ENCODE data around the gene ALPK3.

Gene ALPK3

DNA sequence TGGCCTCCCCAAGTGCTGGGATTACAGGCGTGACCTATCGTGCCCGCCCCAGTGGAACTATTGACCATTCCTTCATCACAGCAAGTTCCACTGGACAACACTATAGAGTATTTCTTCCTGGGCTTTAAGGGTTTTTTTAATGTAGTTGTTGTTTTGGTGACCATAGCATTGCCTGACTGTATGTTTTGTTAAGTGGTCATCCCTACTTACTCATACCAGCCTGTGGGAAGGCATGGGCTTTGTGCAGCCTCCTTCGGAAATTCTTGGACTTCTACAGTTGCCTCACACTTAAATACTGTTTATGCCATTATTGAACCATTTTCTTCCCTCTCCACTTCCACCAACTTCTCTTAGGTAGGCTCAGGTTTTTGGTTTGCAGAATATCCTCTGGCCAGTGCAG, 19.9 kb upstream of the ALPK3 start:
- no peak for DNase-seq (ENCODE audit: low read depth in 2 of 3, low spot score in 2 of 3)

DNA sequence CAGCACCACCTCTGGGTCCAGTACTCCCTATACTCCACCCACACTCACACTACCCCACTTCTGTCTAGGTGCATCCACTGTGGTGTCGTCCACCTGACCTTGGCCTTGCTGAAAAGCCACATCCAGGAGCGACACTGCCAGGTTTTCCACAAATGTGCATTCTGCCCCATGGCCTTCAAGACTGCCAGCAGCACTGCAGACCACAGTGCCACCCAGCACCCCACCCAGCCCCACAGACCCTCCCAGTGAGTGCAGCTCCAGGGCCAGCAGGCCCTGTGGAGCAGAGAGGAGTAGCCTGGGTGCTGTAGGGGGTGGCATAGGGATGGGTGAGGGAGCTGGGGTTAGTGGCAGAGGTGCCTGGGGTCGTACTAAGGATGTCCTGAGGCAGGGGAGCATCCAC, 19.4 kb upstream of the ALPK3 start:
- no peak for DNase-seq (ENCODE audit: low read depth in 2 of 3, low spot score in 2 of 3)

DNA sequence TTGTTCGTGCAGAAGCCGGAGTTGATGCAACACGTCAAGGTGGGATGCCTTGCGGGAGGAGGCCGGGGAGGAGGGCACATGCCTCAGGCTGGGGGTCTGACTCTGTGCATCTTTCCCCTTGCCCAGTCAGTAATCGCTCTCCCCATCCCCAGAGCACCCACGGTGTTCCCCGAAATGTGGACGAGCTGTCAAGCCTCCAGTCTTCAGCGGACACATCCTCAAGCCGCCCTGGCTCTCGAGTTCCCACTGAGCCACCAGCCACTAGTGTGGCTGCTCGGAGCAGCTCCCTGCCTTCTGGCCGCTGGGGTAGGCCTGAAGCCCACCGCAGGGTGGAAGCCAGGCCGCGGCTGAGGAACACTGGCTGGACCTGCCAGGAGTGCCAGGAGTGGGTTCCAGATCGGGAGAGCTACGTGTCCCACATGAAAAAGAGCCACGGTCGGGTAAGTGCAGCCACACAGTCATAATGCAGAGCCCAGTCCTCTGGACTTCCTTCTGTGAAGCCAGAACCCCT, 18.7 kb upstream of the ALPK3 start:
- no peak for DNase-seq (ENCODE audit: low read depth in 2 of 3, low spot score in 2 of 3)

DNA sequence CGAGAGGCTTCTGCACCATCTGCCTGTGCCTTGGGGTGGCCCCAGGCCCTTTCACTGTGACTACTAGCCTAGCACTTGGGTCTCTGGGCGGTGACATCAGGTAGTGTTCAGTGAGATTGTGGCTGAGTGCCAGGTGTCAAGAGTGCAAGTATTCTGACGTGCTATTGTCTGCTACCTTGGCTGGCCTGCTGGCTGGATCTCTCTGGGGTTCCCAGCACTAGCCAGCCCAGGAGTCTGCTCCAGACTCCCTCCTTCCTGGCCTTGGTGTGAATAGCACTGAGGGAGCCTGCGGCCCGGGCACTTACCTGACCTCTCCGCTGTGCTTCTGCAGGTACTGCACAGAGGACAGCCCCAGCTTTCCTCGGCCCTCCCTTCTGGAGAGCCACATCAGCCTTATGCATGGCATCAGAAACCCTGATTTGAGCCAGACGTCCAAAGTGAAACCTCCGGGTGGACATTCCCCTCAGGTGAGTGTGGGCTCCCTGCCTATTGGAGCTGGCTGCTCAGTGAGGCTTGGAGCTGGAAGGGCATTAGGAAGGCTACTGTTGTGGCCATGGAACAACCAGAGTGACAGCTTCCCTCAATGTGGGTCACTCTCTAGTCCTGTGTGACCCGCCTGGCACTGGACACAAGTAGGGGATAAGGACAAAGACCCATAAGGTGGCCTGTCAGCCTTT, 17.5 kb upstream of the ALPK3 start:
- no peak for DNase-seq (ENCODE audit: low read depth in 2 of 3, low spot score in 2 of 3)

DNA sequence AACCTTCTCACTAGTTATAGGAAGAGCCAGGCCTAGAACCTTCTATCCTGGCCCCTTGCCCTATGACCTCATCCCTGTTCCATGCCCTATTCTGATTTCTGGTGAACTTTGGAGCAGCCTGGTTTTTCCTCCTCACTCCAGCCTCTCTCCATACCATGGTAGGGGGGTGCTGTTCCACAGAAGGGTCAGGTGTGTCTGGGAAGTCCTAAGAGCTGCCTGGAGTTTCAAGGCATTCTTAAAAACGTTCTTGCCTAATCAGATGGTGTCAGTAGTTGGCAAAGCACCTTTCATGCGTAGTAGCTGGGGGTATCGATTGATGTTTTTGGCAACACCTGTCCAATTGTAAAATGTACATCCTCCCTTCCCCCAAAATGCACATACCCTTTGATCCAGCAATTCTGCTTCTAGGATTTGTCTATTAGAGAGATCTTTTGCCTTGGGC, 16.8 kb upstream of the ALPK3 start:
- DNase-seq (ENCODE audit: low read depth in 2 of 3, low spot score in 2 of 3): no peak

DNA sequence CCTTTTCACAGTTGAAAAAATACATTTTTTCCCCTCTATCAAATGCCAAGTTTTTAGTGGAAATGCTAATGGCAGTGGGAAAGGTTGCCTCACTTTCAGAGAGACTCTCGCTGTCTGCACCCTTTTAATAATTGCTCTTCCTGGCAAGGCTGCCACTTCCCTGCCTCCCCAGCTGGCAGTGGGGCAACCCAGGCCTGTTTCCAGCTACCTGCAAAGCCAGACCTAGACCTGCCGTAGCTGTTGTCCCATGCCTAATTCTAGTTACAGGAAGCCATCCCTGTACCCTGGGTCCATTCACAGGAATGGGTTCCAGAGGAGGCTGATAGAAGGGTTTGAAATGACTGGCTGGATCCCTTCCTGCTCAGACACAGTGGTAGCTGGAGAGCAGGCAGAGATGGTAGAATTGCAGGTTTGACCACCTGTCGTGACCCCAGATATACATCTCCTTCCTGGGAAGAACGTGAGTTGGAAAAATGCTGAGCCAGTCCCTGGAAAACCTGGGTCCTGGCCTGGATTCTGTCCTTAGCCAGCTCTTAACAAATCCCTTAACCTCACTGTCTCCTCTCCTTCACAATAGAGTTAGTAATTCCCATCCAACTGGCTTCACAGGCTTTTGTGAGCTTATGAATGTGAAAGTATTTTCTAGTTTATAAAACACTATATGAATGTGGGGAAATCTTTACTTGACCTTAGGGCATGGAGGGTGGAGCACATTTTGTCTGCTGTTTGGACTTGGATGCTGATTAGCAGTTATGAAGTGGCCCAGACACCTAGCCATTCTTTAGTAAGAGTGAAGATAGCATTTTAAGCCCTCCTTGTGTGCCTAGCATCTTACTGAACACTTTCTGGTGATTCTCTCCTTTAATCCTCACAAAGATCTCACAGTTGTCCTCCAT, 12.9 kb upstream of the ALPK3 start:
- no peak for DNase-seq (ENCODE audit: low read depth in 2 of 3, low spot score in 2 of 3)

DNA sequence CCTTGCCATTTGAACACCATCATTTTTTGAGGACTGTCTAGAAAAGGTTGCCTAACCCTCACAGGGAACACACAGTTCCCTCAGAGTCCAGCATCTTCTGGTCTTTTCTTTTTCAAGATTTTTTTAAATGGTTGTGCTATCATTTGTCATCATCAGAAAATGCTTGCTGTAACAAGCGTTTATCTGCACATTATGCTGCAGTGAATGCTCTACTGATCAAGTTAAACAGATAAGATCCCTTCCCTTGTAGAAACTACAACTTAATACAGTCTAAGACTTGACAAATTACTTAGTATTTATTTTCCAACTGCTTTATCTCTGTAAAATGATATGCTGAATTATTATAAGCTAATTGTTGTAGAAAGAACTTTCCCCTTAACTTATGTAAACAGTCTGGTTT, 11.9 kb upstream of the ALPK3 start:
- DNase-seq (ENCODE audit: low read depth in 2 of 3, low spot score in 2 of 3): no peak

DNA sequence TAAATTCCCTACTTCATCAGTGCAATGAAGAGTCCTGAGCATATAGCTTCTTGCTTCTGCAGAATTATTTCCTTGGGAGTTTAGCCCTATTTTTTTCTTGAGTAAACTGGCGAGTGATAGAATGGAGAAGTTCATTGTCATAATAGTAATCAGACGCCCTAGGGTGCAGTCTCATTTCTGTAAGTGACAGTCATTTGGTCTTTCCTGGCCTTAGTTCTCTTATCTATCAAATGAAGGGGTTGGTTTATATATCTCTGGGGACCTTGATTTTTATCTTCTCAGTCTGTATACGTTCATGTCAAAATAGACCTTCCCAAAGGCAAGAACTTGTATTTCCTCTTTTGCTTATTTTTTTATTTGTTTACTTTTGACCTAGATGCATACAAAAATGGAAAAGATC, 9.9 kb upstream of the ALPK3 start:
- no peak for DNase-seq (ENCODE audit: low read depth in 2 of 3, low spot score in 2 of 3)

DNA sequence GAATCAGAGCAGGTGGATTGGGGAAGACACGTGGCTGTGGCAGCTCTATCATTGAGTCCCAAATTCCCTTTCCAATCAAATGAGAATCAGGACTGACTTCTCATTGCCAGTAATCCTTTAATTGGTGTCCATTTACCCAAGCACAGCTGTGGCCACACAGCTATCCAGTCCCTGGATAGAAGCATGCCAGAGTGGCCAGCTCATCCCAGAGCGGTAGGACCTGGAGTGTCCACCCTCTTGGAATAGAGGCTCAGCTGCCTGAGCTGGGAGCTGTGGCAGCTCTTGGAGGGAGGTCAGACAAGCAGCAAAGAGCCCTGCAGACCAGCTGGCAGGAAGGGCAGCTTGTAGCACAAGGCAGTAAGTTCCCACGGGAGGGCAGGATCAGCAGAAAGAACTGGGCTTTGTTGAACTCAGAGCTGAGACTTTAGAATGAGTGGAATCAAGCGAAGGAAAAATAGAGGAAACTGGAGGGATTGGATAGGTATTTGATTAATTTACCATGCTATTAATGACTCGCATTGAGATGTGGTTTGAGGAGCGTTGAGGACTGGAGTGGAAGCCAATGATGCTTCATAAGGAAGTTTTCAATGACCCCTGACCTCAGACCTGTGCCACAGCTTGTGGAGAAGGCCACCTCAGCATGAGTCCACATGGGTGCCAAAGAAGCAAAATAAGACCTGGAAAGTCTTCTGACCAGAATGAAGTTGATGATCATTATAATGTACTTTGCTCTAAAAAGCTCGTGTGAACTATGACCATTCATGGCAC, 6.9 kb upstream of the ALPK3 start:
- DNase-seq (ENCODE audit: low read depth in 2 of 3, low spot score in 2 of 3): no peak

DNA sequence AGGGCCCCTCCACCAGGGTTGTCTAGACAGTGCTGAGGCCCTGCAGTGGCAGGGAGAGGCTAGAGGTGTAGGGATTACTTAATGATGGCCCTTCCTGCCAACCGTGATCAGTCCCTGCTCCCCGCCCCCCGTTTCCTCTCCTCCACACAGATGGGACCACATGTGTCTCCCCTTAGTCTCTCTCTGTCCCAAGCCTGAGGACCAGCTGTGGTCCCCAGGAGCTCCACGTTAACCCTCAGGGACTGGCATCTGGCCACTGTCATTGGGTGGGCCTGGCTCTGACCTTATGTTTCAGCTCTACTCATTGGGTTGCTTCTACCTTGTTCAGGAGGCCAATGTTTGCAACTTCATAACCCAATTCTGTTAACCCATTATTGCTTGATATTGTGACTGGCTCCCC, 6.0 kb upstream of the ALPK3 start:
- DNase-seq (ENCODE audit: low read depth in 2 of 3, low spot score in 2 of 3): no peak

DNA sequence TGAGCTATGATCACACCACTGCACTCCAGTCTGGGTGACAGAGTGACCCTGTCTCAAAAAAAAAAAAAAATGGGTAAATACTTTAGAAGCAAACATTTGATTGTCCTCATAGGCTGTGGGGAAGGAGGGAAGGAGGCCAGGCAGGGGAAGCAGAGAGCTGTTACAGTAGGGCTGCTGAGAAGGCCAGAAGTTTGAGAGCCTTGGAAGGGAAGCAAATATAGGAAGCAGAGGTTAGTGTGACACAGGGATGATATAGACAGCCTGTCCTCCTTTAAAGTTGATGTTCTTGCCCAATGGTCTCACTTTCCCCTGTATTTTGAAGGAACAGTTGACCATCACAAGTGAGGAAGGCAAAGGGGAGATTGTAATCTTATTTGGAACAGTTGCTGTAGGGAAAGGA, 5.3 kb upstream of the ALPK3 start:
- no peak for DNase-seq (ENCODE audit: low read depth in 2 of 3, low spot score in 2 of 3)

DNA sequence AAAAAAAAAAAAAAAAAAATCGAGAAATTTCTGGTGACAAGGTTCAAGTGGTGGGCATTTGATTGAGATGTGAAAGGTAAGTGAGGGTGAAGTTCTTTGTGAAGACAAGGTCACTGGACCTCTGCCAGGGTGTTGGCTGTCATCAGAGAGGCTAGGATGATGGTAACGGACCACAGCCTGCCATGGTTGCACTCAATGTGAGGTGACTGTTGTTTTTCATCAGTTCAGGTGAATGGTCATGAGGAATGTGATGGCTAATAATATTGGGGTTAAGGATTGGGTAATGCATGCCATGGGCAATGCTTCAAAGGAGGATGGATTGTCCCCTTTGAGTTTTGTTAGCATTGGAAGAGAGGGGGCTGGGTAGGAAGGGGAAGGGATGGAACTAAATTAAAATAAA, 4.3 kb upstream of the ALPK3 start:
- DNase-seq (ENCODE audit: low read depth in 2 of 3, low spot score in 2 of 3): no peak

DNA sequence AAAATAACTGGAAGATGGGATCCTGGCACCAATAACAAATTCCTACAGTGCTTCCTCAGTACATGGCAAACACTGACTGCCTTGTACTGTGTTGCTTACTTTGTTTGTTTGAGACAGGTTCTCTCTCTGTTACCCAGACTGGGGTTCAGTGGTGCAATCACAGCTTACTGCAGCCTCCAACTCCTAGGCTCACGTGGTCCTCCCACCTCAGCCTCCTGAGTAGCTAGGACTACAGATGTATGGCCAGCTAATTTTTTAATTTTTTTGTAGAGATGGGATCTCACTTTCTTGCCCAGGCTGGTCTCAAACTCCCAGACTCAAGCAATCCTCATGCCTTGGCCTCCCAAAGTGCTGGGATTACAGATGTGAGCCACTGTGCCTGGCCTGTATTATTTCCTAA, 3.7 kb upstream of the ALPK3 start:
- no peak for DNase-seq (ENCODE audit: low read depth in 2 of 3, low spot score in 2 of 3)

DNA sequence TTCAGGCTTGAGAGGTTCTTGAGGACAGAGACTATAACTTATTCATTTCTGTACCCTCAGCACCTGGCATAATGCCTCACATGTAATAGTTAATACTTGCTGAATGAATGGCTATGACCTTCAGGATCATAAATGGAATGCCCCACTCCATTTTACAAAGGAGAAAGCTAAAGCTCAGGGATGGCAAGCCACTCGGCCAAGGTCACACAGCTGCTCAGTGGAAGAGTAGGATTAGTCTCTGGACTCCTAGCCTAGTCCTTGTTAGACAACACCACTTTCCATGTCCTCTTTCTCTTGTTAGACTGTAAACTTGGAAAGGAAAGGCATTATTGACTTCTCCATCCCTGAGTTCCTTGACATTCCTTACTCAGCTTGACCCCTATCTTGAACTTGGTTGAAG, 3.2 kb upstream of the ALPK3 start:
- DNase-seq (ENCODE audit: low read depth in 2 of 3, low spot score in 2 of 3): no peak

DNA sequence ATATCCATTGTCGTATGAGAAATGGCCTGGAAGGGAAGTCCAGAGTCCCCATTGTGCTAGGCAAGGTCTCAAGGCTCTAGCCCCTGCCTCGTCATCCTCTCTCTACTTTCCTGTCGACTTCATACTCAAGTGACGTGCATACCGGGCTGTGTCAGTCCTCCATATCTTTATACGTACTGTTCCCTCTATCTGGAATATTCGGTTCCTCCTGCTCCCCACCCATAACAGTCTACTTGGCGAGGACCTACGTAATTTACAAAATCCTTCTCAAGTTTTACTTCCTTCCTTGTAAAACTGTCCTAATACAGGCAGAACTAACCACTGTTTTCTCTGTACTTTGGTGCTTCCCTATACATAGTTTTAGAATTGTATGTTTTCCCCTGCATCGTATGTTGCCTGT, 2.2 kb upstream of the ALPK3 start:
- DNase-seq (ENCODE audit: low read depth in 2 of 3, low spot score in 2 of 3): no peak

DNA sequence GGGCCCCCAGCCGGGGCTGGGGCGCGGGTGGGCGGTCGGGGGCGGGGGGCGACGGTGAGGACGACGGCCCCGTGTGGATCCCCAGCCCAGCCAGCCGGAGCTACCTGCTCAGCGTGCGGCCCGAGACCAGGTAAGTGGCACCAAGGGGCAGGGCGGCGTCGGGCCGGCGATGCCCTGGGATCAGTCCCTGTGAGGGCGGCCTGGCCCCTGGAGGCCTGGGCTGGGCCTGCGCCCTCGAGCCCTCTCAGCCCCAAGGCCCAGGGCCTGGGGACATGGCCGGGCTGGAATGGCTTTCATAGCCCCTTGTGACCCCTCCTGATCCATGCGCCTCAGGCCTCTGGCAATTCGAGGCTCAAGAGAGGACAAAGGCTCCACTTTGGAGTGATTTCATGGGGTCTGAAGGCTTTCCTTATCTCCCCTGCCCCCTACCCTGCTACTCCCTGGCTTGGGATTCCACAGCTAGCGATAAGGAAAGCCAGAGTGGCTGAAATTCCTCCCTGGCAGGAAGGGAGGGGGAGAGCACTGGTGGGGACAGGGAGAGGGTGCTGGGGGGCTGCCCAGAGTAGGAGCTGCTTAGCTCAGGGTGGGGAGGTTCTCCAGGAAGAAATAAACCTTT, 418 bp downstream of the ALPK3 start:
- no peak for DNase-seq (ENCODE audit: low read depth in 2 of 3, low spot score in 2 of 3)

DNA sequence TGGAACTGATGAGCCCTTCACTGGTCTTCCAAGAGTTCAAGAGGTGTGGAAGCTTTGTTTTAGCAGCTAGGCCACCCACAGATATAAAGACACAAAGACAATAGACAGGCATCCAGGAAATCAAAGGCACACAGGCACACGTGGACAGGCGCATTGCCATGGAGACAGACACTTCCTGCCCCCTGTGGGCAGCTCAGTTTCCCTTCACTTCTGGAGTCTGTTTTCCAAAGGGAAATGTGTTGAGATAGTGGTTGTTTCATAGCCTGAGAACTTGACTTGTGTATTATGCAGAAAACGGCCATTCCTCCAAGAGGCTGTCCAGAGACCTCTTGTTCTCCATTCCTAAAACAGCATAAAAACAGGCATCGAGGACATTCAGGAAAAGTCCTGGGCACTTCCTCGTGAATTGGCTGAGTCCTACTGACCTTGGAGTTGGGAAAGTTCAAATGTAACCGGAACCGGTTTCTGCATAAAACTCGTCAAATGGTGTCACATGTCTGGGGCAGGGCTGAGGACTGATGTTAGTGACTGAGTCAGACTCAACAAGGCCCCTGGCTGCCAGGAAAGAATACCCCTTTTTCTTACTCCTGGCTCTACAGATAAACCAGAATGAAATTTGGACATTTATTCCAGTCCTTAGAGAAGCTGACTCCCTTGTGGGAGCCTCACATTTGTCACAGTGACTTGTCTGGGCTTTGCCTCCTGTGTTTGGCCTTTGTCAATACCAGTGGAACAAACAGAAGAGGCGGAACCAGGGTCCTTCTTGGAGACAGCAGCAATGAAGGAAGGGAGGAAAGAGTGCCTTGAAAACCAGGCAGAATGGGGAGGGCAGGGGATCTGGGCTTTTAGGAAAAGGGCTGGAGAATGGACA, 1.3 kb downstream of the ALPK3 start:
- DNase-seq (ENCODE audit: low read depth in 2 of 3, low spot score in 2 of 3): no peak

DNA sequence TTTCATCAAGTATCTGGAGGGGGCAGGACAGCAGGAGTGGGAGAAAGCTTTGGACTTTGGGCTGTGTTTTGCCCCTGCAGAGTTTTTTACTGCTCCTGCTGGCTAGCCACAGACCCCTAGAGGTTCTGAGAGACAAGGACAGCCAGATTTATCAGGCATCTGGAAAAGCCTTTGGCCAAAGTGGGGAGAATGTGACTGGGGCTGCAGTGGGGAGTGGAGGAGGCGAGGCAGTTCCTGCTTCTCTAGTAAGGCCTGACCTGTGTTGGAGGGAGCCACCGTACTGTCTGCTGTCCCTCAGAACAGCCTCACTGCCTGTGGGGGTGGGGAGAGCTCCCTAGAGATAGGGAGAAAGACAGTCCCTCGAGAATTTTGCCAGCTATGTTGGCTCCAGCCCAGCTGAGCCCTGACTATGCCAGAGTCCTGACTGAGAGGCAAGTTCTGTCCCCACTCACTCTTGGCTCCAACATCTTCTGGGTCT, 2.2 kb downstream of the ALPK3 start:
- no peak for DNase-seq (ENCODE audit: low read depth in 2 of 3, low spot score in 2 of 3)

DNA sequence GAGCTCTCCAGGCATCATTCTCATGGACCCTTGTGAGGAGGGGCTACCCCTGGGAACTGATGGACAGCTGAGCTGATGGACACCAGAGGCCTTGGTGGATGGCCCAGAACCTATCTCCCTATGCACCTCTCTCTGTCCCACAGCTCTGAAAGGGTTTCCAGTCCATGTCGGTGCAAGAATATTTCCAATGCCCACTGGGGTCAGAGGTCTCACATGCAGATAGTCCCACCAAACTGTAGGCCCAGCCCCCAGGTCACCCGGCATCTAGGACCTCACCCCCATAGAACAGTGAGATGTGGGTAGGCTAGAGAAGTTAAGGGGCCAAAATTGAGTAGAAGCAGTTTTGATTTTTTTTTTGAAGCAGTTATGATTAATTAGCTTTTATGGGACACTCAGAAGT, 2.6 kb downstream of the ALPK3 start:
- DNase-seq (ENCODE audit: low read depth in 2 of 3, low spot score in 2 of 3): no peak

DNA sequence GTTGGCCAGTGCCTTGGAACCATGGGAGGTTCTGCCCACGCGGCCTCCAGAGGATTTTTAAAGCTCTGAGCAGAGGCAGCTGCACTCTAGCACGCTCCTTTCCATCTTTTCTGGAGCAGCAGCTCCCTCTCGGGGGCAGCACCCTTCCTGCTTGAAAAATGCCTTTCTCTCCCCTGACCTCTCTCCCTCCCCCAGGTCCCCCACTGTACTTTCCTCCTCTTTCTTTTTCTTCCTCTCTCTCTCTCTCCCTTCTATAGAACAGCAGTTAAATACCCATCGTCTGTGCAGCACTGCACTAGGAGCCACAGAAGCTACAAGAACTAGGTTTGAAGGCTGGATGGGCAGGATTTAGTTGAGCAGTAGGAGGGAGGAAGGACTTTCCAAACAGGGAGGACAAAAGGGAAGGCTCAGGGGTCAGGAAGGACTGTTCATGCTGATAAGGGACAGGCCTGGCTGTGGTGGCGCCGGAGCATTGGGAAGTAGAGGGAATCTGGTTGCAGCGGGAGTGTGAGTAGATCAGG, 4.4 kb downstream of the ALPK3 start:
- no peak for DNase-seq (ENCODE audit: low read depth in 2 of 3, low spot score in 2 of 3)
